22Rv1 (cell line): Measurements from ENCODE around the gene ZNF423.

ENCODE experiments used
- ZFX ChIP-seq: fragments of 450-650 bp; IDR thresholded peaks from 2 replicates; pipeline ENCODE4 v1.6.1; 2017; ENCODE audit warnings: antibody characterized with exemption, borderline replicate concordance
- TF ChIP-seq, protein P1 (sequence below): fragments of 450-650 bp; IDR thresholded peaks from 2 replicates; pipeline ENCODE4 v1.5.1; 2017; ENCODE audit warnings: mild to moderate bottlenecking

GRCh38 chr16:49862694-49863093 is 6.8 kb upstream of the ZNF423 start:
- TF ChIP-seq, protein P1, sequence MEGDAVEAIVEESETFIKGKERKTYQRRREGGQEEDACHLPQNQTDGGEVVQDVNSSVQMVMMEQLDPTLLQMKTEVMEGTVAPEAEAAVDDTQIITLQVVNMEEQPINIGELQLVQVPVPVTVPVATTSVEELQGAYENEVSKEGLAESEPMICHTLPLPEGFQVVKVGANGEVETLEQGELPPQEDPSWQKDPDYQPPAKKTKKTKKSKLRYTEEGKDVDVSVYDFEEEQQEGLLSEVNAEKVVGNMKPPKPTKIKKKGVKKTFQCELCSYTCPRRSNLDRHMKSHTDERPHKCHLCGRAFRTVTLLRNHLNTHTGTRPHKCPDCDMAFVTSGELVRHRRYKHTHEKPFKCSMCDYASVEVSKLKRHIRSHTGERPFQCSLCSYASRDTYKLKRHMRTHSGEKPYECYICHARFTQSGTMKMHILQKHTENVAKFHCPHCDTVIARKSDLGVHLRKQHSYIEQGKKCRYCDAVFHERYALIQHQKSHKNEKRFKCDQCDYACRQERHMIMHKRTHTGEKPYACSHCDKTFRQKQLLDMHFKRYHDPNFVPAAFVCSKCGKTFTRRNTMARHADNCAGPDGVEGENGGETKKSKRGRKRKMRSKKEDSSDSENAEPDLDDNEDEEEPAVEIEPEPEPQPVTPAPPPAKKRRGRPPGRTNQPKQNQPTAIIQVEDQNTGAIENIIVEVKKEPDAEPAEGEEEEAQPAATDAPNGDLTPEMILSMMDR: no peak
- TF ChIP-seq ZFX: no peak
